ENCODE data around the gene TYK2. TPM values are rescaled to one million over a fixed set of nuclear protein-coding genes. Genes with fewer than 3 reads are reported as not detected.
"Not testable (repeated sequence)": the region's sequence is repeated elsewhere in the genome, so short reads cannot be mapped to it uniquely, and the experiment has no call there.

TYK2 gene
- total RNA-seq, 4 donors from 2014 or later, result 50.5 to 71.6 (median 65.9) TPM

DNA sequence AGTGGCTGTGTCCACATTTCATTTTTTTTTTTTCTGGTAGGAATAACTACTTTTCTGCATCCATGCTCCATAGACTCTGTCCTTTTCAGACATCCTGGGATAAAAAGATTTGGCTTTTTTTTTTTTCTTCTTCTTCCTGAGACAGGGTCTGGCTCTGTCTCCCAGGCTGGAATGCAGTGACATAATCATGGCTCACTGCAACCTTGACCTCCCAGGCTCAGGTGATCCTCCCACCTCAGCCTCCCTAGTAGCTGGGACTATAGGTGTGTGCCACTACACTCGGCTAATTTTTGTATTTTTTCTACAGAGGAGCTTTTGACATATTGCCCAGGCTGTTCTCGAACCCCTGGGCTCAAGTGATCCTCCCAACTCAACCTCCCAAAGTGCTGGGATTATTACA lies 36.9 kb downstream of the TYK2 start:
- Histone ChIP-seq H3K27ac (replicated peaks in 1 of 4) (no peak overlapping the region), H3K4me3 (no peak overlapping the region), H3K36me3 (no peaks in the 10 kb centered on the region), H3K4me1 (peaks cover 0 to 5% (median 0%) of the 10 kb centered on the region in 4 donors), H3K9me3 (no peaks in the 10 kb centered on the region), H3K27me3 (no peaks in the 10 kb centered on the region)
- no peak for TF ChIP-seq POLR2AphosphoS5 (IDR thresholded peaks at IDR 0.05)
- intact Hi-C loops (cut with DNase I), result no loop called here
- WGBS, result 73% methylated on average over 2 of the region's 2 CpGs
- no peak for DNase-seq (ENCODE audit: extremely low spot score)

DNA sequence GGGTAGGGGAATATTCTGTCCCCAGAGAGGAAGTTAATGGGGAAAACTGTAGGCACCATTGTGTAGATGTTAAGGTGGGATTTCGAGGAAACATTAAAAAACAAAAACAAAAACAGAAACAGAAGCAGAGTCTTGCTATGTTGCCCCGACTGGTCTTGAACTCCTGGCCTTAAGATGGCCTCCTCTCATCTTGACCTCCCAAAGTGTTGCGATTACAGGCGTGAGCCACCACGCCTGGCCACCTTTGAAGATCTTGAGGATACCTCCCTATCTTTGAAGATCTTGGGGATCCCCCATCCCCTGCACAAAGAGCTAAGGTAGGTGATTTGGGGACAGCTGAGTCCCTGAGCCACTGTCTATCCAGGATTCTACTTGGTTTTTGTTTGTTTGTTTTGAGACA lies 40.4 kb downstream of the TYK2 start:
- DNase-seq (ENCODE audit: extremely low spot score), result no peak
- intact Hi-C loops (cut with DNase I), result no loop called here
- Histone ChIP-seq H3K27ac (replicated peaks in 1 of 4) (no peak overlapping the region), H3K9me3 (no peaks in the 10 kb centered on the region), H3K27me3 (no peaks in the 10 kb centered on the region), H3K4me3 (no peak overlapping the region), H3K36me3 (no peaks in the 10 kb centered on the region), H3K4me1 (peaks cover 3 to 13% (median 8%) of the 10 kb centered on the region in 4 donors)
- TF ChIP-seq POLR2AphosphoS5 (IDR thresholded peaks at IDR 0.05), result no peak
- no peak for TF ChIP-seq POLR2A (IDR thresholded peaks at IDR 0.05; ENCODE audit: low read depth)
- TF ChIP-seq, protein P1, sequence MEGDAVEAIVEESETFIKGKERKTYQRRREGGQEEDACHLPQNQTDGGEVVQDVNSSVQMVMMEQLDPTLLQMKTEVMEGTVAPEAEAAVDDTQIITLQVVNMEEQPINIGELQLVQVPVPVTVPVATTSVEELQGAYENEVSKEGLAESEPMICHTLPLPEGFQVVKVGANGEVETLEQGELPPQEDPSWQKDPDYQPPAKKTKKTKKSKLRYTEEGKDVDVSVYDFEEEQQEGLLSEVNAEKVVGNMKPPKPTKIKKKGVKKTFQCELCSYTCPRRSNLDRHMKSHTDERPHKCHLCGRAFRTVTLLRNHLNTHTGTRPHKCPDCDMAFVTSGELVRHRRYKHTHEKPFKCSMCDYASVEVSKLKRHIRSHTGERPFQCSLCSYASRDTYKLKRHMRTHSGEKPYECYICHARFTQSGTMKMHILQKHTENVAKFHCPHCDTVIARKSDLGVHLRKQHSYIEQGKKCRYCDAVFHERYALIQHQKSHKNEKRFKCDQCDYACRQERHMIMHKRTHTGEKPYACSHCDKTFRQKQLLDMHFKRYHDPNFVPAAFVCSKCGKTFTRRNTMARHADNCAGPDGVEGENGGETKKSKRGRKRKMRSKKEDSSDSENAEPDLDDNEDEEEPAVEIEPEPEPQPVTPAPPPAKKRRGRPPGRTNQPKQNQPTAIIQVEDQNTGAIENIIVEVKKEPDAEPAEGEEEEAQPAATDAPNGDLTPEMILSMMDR (IDR thresholded peaks at IDR 0.05), result no peak
- TF ChIP-seq EP300 (IDR thresholded peaks at IDR 0.05), result no peak
- WGBS, result 87% methylated on average over 5 of the region's 5 CpGs

DNA sequence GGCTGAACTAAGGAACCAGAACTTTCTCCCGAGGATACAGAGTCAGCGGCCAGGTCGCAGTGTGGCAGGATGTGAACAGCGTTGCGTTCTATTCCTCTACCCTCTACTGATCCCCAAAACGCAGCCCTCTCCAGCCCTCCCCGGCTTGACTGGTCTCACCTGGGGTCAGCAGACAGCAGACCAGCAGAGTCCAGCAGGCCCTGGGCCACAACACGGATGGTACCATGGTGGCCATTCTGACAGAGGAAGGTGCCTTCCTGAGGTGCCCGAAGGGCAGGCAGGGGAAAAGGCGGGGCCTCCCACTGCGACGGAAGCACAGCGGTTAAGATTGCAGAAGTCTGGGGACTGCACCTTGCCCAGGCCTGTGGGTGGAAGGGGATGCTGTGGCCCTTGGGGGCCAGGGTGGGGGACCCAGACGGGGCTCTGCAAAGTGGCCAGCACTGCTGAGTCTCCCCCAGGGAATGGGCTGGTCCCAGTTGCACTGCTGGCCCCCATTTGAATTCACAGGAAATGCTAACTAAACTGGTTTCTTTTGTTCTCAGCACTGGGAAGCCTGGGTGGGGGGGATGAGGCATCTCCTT lies 40.9 kb downstream of the TYK2 start, which contains the start of gene ICAM3:
TSS of gene ICAM3 (minus strand) at position 245 of the 581 bp plus-strand sequence. CDS start at position 235, 10 bp downstream.
- TF ChIP-seq, protein P1 (IDR thresholded peaks at IDR 0.05), result no peak
- Histone ChIP-seq H3K4me1 (peaks cover 6 to 17% (median 10%) of the 10 kb centered on the region in 4 donors), H3K4me3 (peak within 1 kb of the TSS in 2 of 4 donors; percentile 9 to 36), H3K27me3 (no peaks in the 10 kb centered on the region), H3K9me3 (no peaks in the 10 kb centered on the region), H3K36me3 (no peaks in the 10 kb centered on the region), H3K27ac (replicated peaks in 1 of 4) (no peak within 1 kb of the TSS)
- no peak for DNase-seq (ENCODE audit: extremely low spot score)
- 43% methylated on average over 12 of the region's 14 CpGs for WGBS
- intact Hi-C loops (cut with DNase I), result no loop called here

DNA sequence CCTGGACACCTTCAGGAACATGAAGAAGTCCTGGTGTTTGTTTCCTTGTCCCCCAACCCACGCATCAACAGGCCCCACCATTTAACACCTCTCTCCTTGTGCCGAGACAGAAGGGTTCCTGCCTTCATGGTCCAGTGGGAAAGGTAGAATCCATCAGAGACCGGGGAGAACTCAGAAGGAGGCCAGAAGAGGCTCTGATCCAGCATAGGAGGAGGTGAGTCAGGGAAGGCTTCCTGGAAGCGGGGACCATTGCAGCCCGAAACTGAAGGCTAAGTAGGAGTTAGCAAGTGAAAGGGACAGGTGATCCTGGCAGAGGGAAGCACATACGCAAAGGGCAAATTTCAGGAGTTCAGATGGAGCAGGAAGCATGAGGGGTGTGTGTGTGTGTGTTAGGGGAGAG lies 41.4 kb downstream of the TYK2 start:
- Histone ChIP-seq H3K36me3 (no peaks in the 10 kb centered on the region), H3K27ac (replicated peaks in 1 of 4) (no peak overlapping the region), H3K9me3 (no peaks in the 10 kb centered on the region), H3K4me1 (peaks cover 12 to 22% (median 15%) of the 10 kb centered on the region in 4 donors), H3K27me3 (no peaks in the 10 kb centered on the region), H3K4me3 (peak overlapping the region in 1 of 4 donors; percentile 36)
- intact Hi-C loops (cut with DNase I), result no loop called here
- TF ChIP-seq, protein P1 (IDR thresholded peaks at IDR 0.05), result no peak
- 84% methylated on average over 6 of the region's 6 CpGs for WGBS
- DNase-seq (ENCODE audit: extremely low spot score), result no peak

DNA sequence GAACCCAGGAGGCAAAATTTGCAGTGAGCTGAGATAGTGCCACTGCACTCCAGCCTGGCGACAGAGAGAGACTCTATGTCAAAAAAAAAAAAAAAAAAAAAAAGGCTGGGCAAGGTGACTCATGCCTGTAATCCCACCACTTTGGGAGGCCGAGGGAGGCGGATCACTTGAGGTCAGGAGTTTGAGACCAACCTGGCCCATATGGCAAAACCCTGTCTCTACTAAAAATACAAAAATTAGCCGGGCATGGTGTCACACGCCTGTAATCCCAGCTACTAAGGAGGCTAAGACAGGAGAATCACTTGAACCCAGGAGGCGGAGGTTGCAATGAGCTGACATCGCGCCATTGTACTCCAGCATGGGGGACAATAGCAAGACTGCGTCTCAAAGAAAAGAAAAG lies 43.6 kb downstream of the TYK2 start:
- H3K4me1 ChIP-seq, result peaks cover 27 to 38% (median 30%) of the 10 kb centered on the region in 4 donors
- WGBS, result 95% methylated on average over 9 of the region's 9 CpGs
- H3K27ac ChIP-seq (replicated peaks in 1 of 4); intact Hi-C loops (cut with DNase I); H3K27me3 ChIP-seq; DNase-seq (ENCODE audit: extremely low spot score); H3K36me3 ChIP-seq; H3K4me3 ChIP-seq; H3K9me3 ChIP-seq: not testable (repeated sequence)

DNA sequence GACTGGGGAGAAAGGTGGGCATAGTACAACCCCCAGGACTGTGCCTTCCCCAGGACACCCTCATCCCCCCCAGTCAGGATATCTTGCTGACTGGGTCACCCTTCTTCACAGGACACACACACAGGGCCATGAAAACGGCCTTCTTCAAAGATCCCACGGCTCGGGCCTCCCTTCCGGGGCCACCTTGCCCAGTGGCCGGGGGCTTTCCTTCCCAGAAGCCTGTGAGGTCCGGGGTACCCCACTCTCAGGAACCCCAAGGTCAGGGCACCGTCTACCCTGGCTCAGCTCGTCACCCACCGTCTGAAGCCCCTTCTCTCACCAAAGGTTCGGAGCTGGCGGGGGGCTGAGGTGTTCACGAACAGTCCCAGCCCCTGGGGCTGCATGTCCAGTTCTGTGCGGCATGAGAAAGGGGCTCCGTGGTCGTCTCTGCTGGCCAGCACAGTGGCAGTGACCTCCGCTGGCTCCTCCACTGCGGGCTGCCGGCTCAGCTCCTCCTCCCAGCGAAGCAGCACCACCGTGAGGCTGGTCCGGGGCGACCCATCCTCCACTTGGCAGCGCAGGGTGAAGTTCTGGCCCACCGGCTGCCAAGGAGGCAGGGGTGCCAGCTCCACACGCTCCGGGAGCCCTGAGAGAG lies 44.9 kb downstream of the TYK2 start:
- Histone ChIP-seq H3K27ac (replicated peaks in 1 of 4) (peak overlapping the region; percentile 93 to 97 (median 95)), H3K4me3 (peak overlapping the region; percentile 85 to 95 (median 91))
- no peak for DNase-seq (ENCODE audit: extremely low spot score)

More for the DNA sequence above, 44.9 kb downstream of the TYK2 start:
- TF ChIP-seq POLR2A (IDR thresholded peaks at IDR 0.05; ENCODE audit: low read depth) (no peak), EP300 (IDR thresholded peaks at IDR 0.05) (no peak), POLR2AphosphoS5 (IDR thresholded peaks at IDR 0.05) (no peak)
- TF ChIP-seq, protein P1 (IDR thresholded peaks at IDR 0.05), result no peak
- intact Hi-C loops (cut with DNase I), result no loop called here
- H3K9me3 ChIP-seq, result no peaks in the 10 kb centered on the region
- peaks cover 27 to 43% (median 36%) of the 10 kb centered on the region in 4 donors for H3K4me1 ChIP-seq
- peaks cover under 1 to 4% (median 4%) of the 10 kb centered on the region in 4 donors for H3K36me3 ChIP-seq
- H3K27me3 ChIP-seq, result no peaks in the 10 kb centered on the region
- WGBS, result 72% methylated on average over 11 of the region's 26 CpGs
